Measurements from ENCODE around the gene HIVEP3. TPM values are rescaled to one million over a fixed set of nuclear protein-coding genes. Genes with fewer than 3 reads are reported as not detected.

Gene HIVEP3
- total RNA-seq, 1 donor from 2014 or later: 1.2 TPM

GRCh38 chr1:41471658-41472057 lies 447.1 kb downstream of the HIVEP3 start:
- DNase-seq (ENCODE audit: low read depth, low spot score): no peak
- no peaks in the 10 kb centered on the region for H3K9me3 Mint-ChIP-seq
- H3K36me3 Mint-ChIP-seq (ENCODE audit: low read depth): no peaks in the 10 kb centered on the region
- no peak for TF ChIP-seq CTCF (conservative IDR thresholded peaks at IDR 0.05)
- H3K27me3 Mint-ChIP-seq (ENCODE audit: low read depth): no peaks in the 10 kb centered on the region
- peaks cover 4% of the 10 kb centered on the region for H3K4me1 Mint-ChIP-seq
- H3K4me3 Mint-ChIP-seq: no peak overlapping the region
- no peak overlapping the region for H3K27ac Mint-ChIP-seq (ENCODE audit: unreplicated experiment)

- Mint-ChIP-seq H3K4me1 (no peaks in the 10 kb centered on the region), H3K4me3 (no peak overlapping the region), H3K27me3 (ENCODE audit: low read depth) (no peaks in the 10 kb centered on the region), H3K9me3 (no peaks in the 10 kb centered on the region), H3K36me3 (ENCODE audit: low read depth) (no peaks in the 10 kb centered on the region), H3K27ac (ENCODE audit: unreplicated experiment) (no peak overlapping the region)
- TF ChIP-seq CTCF (conservative IDR thresholded peaks at IDR 0.05): no peak
- no peak for DNase-seq (ENCODE audit: low read depth, low spot score)
Observed at GRCh38 chr1:41469706-41470105, 449.0 kb downstream of the HIVEP3 start.

GRCh38 chr1:41468122-41468762 lies 450.5 kb downstream of the HIVEP3 start:
- no peak for TF ChIP-seq CTCF (conservative IDR thresholded peaks at IDR 0.05)
- Mint-ChIP-seq H3K27me3 (ENCODE audit: low read depth) (no peaks in the 10 kb centered on the region), H3K4me3 (no peak overlapping the region), H3K36me3 (ENCODE audit: low read depth) (no peaks in the 10 kb centered on the region), H3K4me1 (no peaks in the 10 kb centered on the region), H3K27ac (ENCODE audit: unreplicated experiment) (no peak overlapping the region), H3K9me3 (no peaks in the 10 kb centered on the region)
- no peak for DNase-seq (ENCODE audit: low read depth, low spot score)

- Mint-ChIP-seq H3K36me3 (ENCODE audit: low read depth) (no peaks in the 10 kb centered on the region), H3K4me3 (no peak overlapping the region), H3K4me1 (no peaks in the 10 kb centered on the region), H3K27me3 (ENCODE audit: low read depth) (no peaks in the 10 kb centered on the region), H3K27ac (ENCODE audit: unreplicated experiment) (no peak overlapping the region), H3K9me3 (no peaks in the 10 kb centered on the region)
- DNase-seq (ENCODE audit: low read depth, low spot score): no peak
- TF ChIP-seq CTCF (conservative IDR thresholded peaks at IDR 0.05): no peak
Observed at GRCh38 chr1:41467673-41468072, 451.0 kb downstream of the HIVEP3 start.

- Mint-ChIP-seq H3K36me3 (ENCODE audit: low read depth) (no peaks in the 10 kb centered on the region), H3K9me3 (no peaks in the 10 kb centered on the region), H3K27me3 (ENCODE audit: low read depth) (no peaks in the 10 kb centered on the region), H3K4me3 (no peak overlapping the region), H3K4me1 (peaks cover 7% of the 10 kb centered on the region), H3K27ac (ENCODE audit: unreplicated experiment) (no peak overlapping the region)
- no peak for DNase-seq (ENCODE audit: low read depth, low spot score)
- no peak for TF ChIP-seq CTCF (conservative IDR thresholded peaks at IDR 0.05)
Observed at GRCh38 chr1:41466146-41466545, 452.6 kb downstream of the HIVEP3 start.

Measured in neural crest cell (in vitro differentiated cells).